SK-N-SH (cell line): ENCODE measurements around the gene BSN. TPM values are rescaled to one million over a fixed set of nuclear protein-coding genes. Genes with fewer than 3 reads are reported as not detected.

ENCODE experiments used
- CTCF ChIA-PET: fragments of 300-600, 350-600 bp; formaldehyde crosslinking; extraction: SDS; loops from one replicate; lab custom pipeline; 2021; lab: Yijun Ruan, JAX
- POLR2A ChIA-PET: fragments of 350-600 bp; sonication (Branson Sonifier 250); formaldehyde crosslinking; extraction: SDS; loops from one replicate; lab custom pipeline; 2020; ENCODE audit warnings: antibody characterized with exemption, inconsistent platforms; lab: Yijun Ruan, JAX
- DNase-seq: peaks from one replicate; pipeline ENCODE4 v3.0.0; 2012
- H2AFZ ChIP-seq: fragments of 200-600 bp; sonication (generic); 2 replicates; pipeline ENCODE4 v1.8.1; 2016; ENCODE audit warnings: antibody characterized with exemption, mild to moderate bottlenecking, low read depth
- H3F3A ChIP-seq: fragments of 200-600 bp; sonication (generic); replicated peaks from 2 replicates; pipeline ENCODE3; 2016; ENCODE audit warnings: antibody characterized with exemption, mild to moderate bottlenecking; ENCODE audit not compliant: insufficient read depth
- H3K27ac ChIP-seq, 2 experiments: fragments of 200-500 bp in 1 of 2; fragments of 200-600 bp in 1 of 2; sonication (Bioruptor generic) in 1 of 2; sonication (generic), shearing (Covaris generic) in 1 of 2; 2 replicates each; pipeline versions ENCODE4 v1.5.1 to v1.6.1; 2014 to 2016; ENCODE audit warnings: low read depth in 2 of 2, inconsistent platforms in 1 of 2, low read length in 1 of 2, mild to moderate bottlenecking in 1 of 2, mixed read lengths in 1 of 2
- H3K27me3 ChIP-seq: fragments of 200-600 bp; sonication (generic), shearing (Covaris generic); 2 replicates; pipeline ENCODE4 v1.6.1; 2016; ENCODE audit warnings: mixed run types; ENCODE audit not compliant: insufficient read depth
- H3K36me3 ChIP-seq, 2 experiments: fragments of 200-500 bp in 1 of 2; fragments of 200-600 bp in 1 of 2; sonication (Bioruptor generic) in 1 of 2; sonication (generic) in 1 of 2; replicated peaks in 1 of 2; 2 replicates each; pipeline versions ENCODE3 to v1.5.1; 2014 to 2016; ENCODE audit warnings: low read length in 1 of 2, mild to moderate bottlenecking in 1 of 2; ENCODE audit not compliant: insufficient read depth in 2 of 2, control insufficient read depth in 1 of 2
- H3K4me1 ChIP-seq, 2 experiments: fragments of 200-500 bp in 1 of 2; fragments of 200-600 bp in 1 of 2; sonication (Bioruptor generic) in 1 of 2; sonication (generic), shearing (Covaris generic) in 1 of 2; 2 replicates each; pipeline versions ENCODE4 v1.5.1 to v1.6.1; 2014 to 2016; ENCODE audit warnings: low read depth in 1 of 2, low read length in 1 of 2, mixed run types in 1 of 2; ENCODE audit not compliant: insufficient read depth in 2 of 2, control insufficient read depth in 1 of 2
- H3K4me2 ChIP-seq: fragments of 200-600 bp; sonication (generic), shearing (Covaris generic); 2 replicates; pipeline ENCODE4 v1.6.1; 2017; ENCODE audit warnings: mixed run types
- H3K4me3 ChIP-seq, 2 experiments: fragments of 200-500 bp in 1 of 2; fragments of 200-600 bp in 1 of 2; sonication (Bioruptor generic) in 1 of 2; sonication (generic), shearing (Covaris generic) in 1 of 2; 2 replicates each; pipeline versions ENCODE4 v1.5.1 to v1.8.1; 2014 to 2016; ENCODE audit warnings: low read depth in 2 of 2, inconsistent platforms in 1 of 2, low read length in 1 of 2, mild to moderate bottlenecking in 1 of 2, mixed read lengths in 1 of 2, moderate library complexity in 1 of 2
- H3K79me2 ChIP-seq: fragments of 200-600 bp; sonication (generic); 2 replicates; pipeline ENCODE4 v1.8.1; 2017; ENCODE audit warnings: mild to moderate bottlenecking; ENCODE audit not compliant: insufficient read depth
- H3K9ac ChIP-seq: fragments of 200-600 bp; sonication (generic); 2 replicates; pipeline ENCODE4 v1.6.1; 2017; ENCODE audit warnings: mixed run types
- H3K9me2 ChIP-seq: fragments of 200-600 bp; sonication (generic); 2 replicates; pipeline ENCODE4 v1.6.1; 2017; ENCODE audit warnings: mixed run types
- H3K9me3 ChIP-seq: fragments of 200-600 bp; sonication (generic); 2 replicates; pipeline ENCODE4 v1.6.1; 2017; ENCODE audit warnings: mixed run types, mild to moderate bottlenecking, moderate library complexity
- H4K20me1 ChIP-seq: fragments of 200-600 bp; sonication (generic); 2 replicates; pipeline ENCODE4 v1.6.1; 2017; ENCODE audit warnings: mild to moderate bottlenecking, mixed run types; ENCODE audit not compliant: insufficient read depth
- ELF1 ChIP-seq: IDR thresholded peaks from 2 replicates; pipeline ENCODE4 v1.4.0; 2012
- FOXJ3 ChIP-seq: sonication (generic); formaldehyde crosslinking; IDR thresholded peaks from 2 replicates; pipeline ENCODE4 v1.5.1; 2020; ENCODE audit warnings: mild to moderate bottlenecking, missing genetic modification reagents
- GATA2 ChIP-seq: sonication (generic); formaldehyde crosslinking; IDR thresholded peaks from 2 replicates; pipeline ENCODE4 v1.5.0; 2020; ENCODE audit warnings: mild to moderate bottlenecking, missing genetic modification reagents
- JUND ChIP-seq: IDR thresholded peaks from 2 replicates; pipeline ENCODE4 v1.4.0; 2012
- MEF2A ChIP-seq: IDR thresholded peaks from 2 replicates; pipeline ENCODE4 v1.4.0; 2012; ENCODE audit warnings: low read depth, borderline replicate concordance
- NRF1 ChIP-seq: IDR thresholded peaks from 2 replicates; pipeline ENCODE4 v1.6.1; 2012; ENCODE audit warnings: low read depth, mild to moderate bottlenecking, low read length
- RCOR1 ChIP-seq: fragments of 150-350 bp; IDR thresholded peaks from 2 replicates; pipeline ENCODE4 v1.6.1; 2017; ENCODE audit warnings: antibody characterized with exemption, low read length
- RFX5 ChIP-seq: IDR thresholded peaks from 2 replicates; pipeline ENCODE4 v1.6.1; 2012; ENCODE audit warnings: mild to moderate bottlenecking, improper control_type of control experiment, low read length
- RXRA ChIP-seq: IDR thresholded peaks from 2 replicates; pipeline ENCODE4 v1.4.0; 2012; ENCODE audit warnings: low read depth, mild to moderate bottlenecking, borderline replicate concordance
- TAF1 ChIP-seq: IDR thresholded peaks from 2 replicates; pipeline ENCODE4 v1.6.1; 2012; ENCODE audit warnings: low read depth, mild to moderate bottlenecking, low read length, moderate library complexity, borderline replicate concordance
- TCF12 ChIP-seq: IDR thresholded peaks from 2 replicates; pipeline ENCODE4 v1.4.0; 2012
- TEAD4 ChIP-seq: IDR thresholded peaks from 2 replicates; pipeline ENCODE4 v1.4.0; 2012; ENCODE audit warnings: mild to moderate bottlenecking, borderline replicate concordance; ENCODE audit not compliant: insufficient read depth
- WGBS: methylation state at CpG from one replicate; pipeline ENCODE4 v1.1.6; 2017; ENCODE audit warnings: low lambda C conversion rate; 5-methylcytosine and 5-hydroxymethylcytosine counted together
- polyA plus RNA-seq, 3 experiments: library from polyadenylated mRNA; depleted of rRNA; stranded (reverse); fragments of >200 nt; gene quantifications; 2 replicates each; pipeline ENCODE4 v1.2.3, GENCODE V29; 2012
- TF ChIP-seq, protein P1 (sequence below): fragments of 150-350 bp; IDR thresholded peaks from 2 replicates; pipeline ENCODE4 v1.6.1; 2016; ENCODE audit warnings: mild to moderate bottlenecking, low read depth, low read length
- TF ChIP-seq, protein P2 (sequence below): IDR thresholded peaks from 2 replicates; pipeline ENCODE4 v1.4.0; 2012; ENCODE audit warnings: low read depth, borderline replicate concordance
- TF ChIP-seq, protein P3 (sequence below): IDR thresholded peaks from 2 replicates; pipeline ENCODE4 v1.4.0; 2012; ENCODE audit warnings: low read depth, borderline replicate concordance
- TF ChIP-seq, protein P4 (sequence below): fragments of 200-600 bp; sonication (generic); IDR thresholded peaks from 2 replicates; pipeline ENCODE4 v1.6.1; 2017; ENCODE audit warnings: antibody characterized with exemption, mild to moderate bottlenecking, moderate library complexity
- TF ChIP-seq, protein P5 (sequence below): IDR thresholded peaks from 2 replicates; pipeline ENCODE4; 2012

The BSN gene
- polyA plus RNA-seq, 1 of the 3 experiments (the other 2 are of a cell fraction): 0.07 TPM

DNA sequence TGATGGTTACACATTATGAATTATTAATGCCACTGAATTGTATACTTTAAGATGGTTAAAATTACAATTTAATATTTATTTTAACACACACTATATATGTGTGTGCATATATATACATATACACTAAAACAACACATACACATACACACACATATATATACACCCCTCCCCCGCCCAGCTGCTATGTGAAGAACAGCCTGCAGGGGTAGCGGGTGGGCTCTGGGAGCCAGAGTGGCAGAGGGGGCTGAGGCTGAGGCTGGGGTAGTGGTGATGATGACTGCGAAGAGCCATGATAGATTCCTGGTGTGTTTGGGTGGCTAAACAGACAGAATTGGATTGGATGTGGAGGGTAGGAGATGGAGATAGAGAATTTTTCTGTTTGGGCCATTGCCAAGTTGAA lies 80.5 kb downstream of the BSN start:
- 51% methylated on average over 3 of the region's 3 CpGs for WGBS
- Histone ChIP-seq H3K9ac (no peak overlapping the region), H3K79me2 (no peaks in the 10 kb centered on the region), H3K9me3 (no peaks in the 10 kb centered on the region), H3F3A (no peaks in the 10 kb centered on the region), H3K4me3 (no peak overlapping the region), H3K36me3 (no peaks in the 10 kb centered on the region), H3K9me2 (no peaks in the 10 kb centered on the region), H4K20me1 (no peaks in the 10 kb centered on the region), H2AFZ (no peak overlapping the region), H3K27me3 (no peaks in the 10 kb centered on the region), H3K4me1 (peaks cover 0 to 4% of the 10 kb centered on the region in 2 experiments; a peak in 1 of 4 replicates), H3K27ac (no peak overlapping the region), H3K4me2 (no peak overlapping the region)
- TF ChIP-seq TAF1 (no peak), MEF2A (no peak), TCF12 (no peak), FOXJ3 (CRISPR knock-in tag) (no peak)
- TF ChIP-seq, protein P1, sequence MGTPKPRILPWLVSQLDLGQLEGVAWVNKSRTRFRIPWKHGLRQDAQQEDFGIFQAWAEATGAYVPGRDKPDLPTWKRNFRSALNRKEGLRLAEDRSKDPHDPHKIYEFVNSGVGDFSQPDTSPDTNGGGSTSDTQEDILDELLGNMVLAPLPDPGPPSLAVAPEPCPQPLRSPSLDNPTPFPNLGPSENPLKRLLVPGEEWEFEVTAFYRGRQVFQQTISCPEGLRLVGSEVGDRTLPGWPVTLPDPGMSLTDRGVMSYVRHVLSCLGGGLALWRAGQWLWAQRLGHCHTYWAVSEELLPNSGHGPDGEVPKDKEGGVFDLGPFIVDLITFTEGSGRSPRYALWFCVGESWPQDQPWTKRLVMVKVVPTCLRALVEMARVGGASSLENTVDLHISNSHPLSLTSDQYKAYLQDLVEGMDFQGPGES: no peak
- TF ChIP-seq, protein P2, sequence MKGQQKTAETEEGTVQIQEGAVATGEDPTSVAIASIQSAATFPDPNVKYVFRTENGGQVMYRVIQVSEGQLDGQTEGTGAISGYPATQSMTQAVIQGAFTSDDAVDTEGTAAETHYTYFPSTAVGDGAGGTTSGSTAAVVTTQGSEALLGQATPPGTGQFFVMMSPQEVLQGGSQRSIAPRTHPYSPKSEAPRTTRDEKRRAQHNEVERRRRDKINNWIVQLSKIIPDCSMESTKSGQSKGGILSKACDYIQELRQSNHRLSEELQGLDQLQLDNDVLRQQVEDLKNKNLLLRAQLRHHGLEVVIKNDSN: no peak
- DNase-seq: no peak
- POLR2A ChIA-PET: no interaction called here
- CTCF ChIA-PET: no interaction called here

DNA sequence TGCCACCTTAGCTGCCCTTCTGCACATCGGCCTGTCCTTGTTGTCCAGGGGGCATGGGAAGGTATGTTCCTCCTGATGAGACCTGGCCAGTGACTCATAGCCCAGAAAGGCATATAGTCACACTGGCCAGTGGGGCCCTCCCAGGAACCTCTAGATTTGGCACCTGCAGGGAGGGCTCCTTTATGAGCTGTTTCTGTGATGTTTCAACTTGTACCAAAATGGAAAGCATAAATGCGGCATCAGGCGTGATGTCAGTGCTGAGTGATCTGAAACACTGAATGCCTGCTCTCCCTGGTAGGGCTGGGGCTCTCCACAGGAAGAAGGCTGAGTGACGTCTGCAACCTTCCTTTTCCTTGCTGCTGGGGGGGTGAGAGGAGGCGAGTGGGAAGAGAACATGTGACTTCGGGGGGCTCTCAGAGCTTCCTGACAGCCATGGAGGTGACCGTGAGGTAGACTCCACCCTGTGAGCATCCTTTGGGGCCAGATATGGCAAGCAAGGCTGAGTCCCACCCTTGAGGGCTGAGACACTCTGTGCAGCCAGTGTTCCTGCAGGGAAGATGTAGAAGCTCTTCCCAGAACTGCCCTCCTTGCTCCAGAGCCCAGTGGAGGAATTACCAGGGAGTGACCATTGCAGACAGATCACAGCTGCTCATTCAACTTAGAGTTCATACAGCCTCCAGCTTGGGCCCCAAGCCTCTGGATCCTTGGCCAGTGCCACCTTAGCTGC lies 82.8 kb downstream of the BSN start:
- Histone ChIP-seq H3K27me3 (no peaks in the 10 kb centered on the region), H3K9me3 (no peaks in the 10 kb centered on the region), H3K79me2 (no peaks in the 10 kb centered on the region), H3K9me2 (no peaks in the 10 kb centered on the region), H4K20me1 (no peaks in the 10 kb centered on the region), H3K4me1 (no peaks in the 10 kb centered on the region), H3K4me3 (no peak overlapping the region), H3K4me2 (no peak overlapping the region), H3K36me3 (no peaks in the 10 kb centered on the region), H2AFZ (no peak overlapping the region), H3K27ac (no peak overlapping the region), H3F3A (no peaks in the 10 kb centered on the region), H3K9ac (no peak overlapping the region)
- ChIA-PET CTCF (interaction anchor here (0.7 to 2.6 kb wide), 2 partner anchors 18 to 97 kb away, joined by 3 to 11 read pairs; no protein-coding TSS in a partner anchor), POLR2A (no interaction called here)
- no peak for DNase-seq
- WGBS: 83% methylated on average over 7 of the region's 7 CpGs
- TF ChIP-seq JUND (no peak), RXRA (no peak), ELF1 (no peak), GATA2 (CRISPR knock-in tag) (no peak), MEF2A (no peak), NRF1 (no peak), RCOR1 (no peak), RFX5 (no peak), TAF1 (no peak), TEAD4 (no peak)
- TF ChIP-seq, protein P1: no peak
- TF ChIP-seq, protein P3, sequence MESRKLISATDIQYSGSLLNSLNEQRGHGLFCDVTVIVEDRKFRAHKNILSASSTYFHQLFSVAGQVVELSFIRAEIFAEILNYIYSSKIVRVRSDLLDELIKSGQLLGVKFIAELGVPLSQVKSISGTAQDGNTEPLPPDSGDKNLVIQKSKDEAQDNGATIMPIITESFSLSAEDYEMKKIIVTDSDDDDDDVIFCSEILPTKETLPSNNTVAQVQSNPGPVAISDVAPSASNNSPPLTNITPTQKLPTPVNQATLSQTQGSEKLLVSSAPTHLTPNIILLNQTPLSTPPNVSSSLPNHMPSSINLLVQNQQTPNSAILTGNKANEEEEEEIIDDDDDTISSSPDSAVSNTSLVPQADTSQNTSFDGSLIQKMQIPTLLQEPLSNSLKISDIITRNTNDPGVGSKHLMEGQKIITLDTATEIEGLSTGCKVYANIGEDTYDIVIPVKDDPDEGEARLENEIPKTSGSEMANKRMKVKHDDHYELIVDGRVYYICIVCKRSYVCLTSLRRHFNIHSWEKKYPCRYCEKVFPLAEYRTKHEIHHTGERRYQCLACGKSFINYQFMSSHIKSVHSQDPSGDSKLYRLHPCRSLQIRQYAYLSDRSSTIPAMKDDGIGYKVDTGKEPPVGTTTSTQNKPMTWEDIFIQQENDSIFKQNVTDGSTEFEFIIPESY: no peak
- TF ChIP-seq, protein P4, sequence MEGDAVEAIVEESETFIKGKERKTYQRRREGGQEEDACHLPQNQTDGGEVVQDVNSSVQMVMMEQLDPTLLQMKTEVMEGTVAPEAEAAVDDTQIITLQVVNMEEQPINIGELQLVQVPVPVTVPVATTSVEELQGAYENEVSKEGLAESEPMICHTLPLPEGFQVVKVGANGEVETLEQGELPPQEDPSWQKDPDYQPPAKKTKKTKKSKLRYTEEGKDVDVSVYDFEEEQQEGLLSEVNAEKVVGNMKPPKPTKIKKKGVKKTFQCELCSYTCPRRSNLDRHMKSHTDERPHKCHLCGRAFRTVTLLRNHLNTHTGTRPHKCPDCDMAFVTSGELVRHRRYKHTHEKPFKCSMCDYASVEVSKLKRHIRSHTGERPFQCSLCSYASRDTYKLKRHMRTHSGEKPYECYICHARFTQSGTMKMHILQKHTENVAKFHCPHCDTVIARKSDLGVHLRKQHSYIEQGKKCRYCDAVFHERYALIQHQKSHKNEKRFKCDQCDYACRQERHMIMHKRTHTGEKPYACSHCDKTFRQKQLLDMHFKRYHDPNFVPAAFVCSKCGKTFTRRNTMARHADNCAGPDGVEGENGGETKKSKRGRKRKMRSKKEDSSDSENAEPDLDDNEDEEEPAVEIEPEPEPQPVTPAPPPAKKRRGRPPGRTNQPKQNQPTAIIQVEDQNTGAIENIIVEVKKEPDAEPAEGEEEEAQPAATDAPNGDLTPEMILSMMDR: no peak
- TF ChIP-seq, protein P5, sequence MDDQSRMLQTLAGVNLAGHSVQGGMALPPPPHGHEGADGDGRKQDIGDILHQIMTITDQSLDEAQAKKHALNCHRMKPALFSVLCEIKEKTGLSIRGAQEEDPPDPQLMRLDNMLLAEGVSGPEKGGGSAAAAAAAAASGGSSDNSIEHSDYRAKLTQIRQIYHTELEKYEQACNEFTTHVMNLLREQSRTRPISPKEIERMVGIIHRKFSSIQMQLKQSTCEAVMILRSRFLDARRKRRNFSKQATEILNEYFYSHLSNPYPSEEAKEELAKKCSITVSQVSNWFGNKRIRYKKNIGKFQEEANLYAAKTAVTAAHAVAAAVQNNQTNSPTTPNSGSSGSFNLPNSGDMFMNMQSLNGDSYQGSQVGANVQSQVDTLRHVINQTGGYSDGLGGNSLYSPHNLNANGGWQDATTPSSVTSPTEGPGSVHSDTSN: no peak
- TF ChIP-seq, protein P2: no peak
